Ishikawa (cell line): ENCODE data around the gene NDUFA13.

Experiments used
- CEBPB ChIP-seq: IDR thresholded peaks from 2 replicates; pipeline ENCODE4 v1.6.1; 2012
- CREB1 ChIP-seq: IDR thresholded peaks from 2 replicates; pipeline ENCODE4 v1.6.1; 2012; ENCODE audit warnings: low read depth
- EGR1 ChIP-seq: IDR thresholded peaks from 2 replicates; pipeline ENCODE4 v1.6.1; 2012
- EP300 ChIP-seq: IDR thresholded peaks from 2 replicates; pipeline ENCODE4 v1.6.1; 2012; ENCODE audit warnings: borderline replicate concordance
- FOXM1 ChIP-seq: IDR thresholded peaks from 2 replicates; pipeline ENCODE4 v1.6.1; 2012; ENCODE audit warnings: low read depth, borderline replicate concordance
- MAX ChIP-seq: IDR thresholded peaks from 2 replicates; pipeline ENCODE4 v1.6.1; 2012
- NFIC ChIP-seq: IDR thresholded peaks from 2 replicates; pipeline ENCODE4 v1.6.1; 2012
- RAD21 ChIP-seq: IDR thresholded peaks from 2 replicates; pipeline ENCODE4 v1.6.1; 2012; ENCODE audit warnings: low read depth
- REST ChIP-seq: IDR thresholded peaks from 2 replicates; pipeline ENCODE4 v1.6.1; 2012; ENCODE audit warnings: low read depth, mild to moderate bottlenecking
- TAF1 ChIP-seq: IDR thresholded peaks from 2 replicates; pipeline ENCODE4 v1.6.1; 2012; ENCODE audit warnings: low read depth, mild to moderate bottlenecking
- TCF12 ChIP-seq: IDR thresholded peaks from 2 replicates; pipeline ENCODE4 v1.6.1; 2012; ENCODE audit warnings: low read depth
- TEAD4 ChIP-seq: IDR thresholded peaks from 2 replicates; pipeline ENCODE4 v1.6.1; 2012
- USF1 ChIP-seq: IDR thresholded peaks from 2 replicates; pipeline ENCODE4 v1.6.1; 2012
- YY1 ChIP-seq: IDR thresholded peaks from 2 replicates; pipeline ENCODE4 v1.6.1; 2012; ENCODE audit warnings: low read depth
- ZBTB7A ChIP-seq: IDR thresholded peaks from 2 replicates; pipeline ENCODE4 v1.6.1; 2012; ENCODE audit warnings: low read depth

Gene NDUFA13

GRCh38 chr19:19485998-19486290, 30.1 kb upstream of the NDUFA13 start:
- no peak for TF ChIP-seq NFIC
- no peak for TF ChIP-seq TAF1
- no peak for TF ChIP-seq YY1
- no peak for TF ChIP-seq EGR1
- TF ChIP-seq CEBPB = no peak
- no peak for TF ChIP-seq CREB1
- no peak for TF ChIP-seq TCF12
- no peak for TF ChIP-seq USF1
- TF ChIP-seq RAD21 = no peak
- TF ChIP-seq MAX = no peak
- no peak for TF ChIP-seq REST
- TF ChIP-seq FOXM1 = no peak
- no peak for TF ChIP-seq EP300
- TF ChIP-seq TEAD4 = no peak

GRCh38 chr19:19486343-19487076, 29.5 kb upstream of the NDUFA13 start:
- no peak for TF ChIP-seq REST

GRCh38 chr19:19487077-19487949, 28.7 kb upstream of the NDUFA13 start:
- TF ChIP-seq RAD21 = no peak
- TF ChIP-seq YY1 = no peak
- TF ChIP-seq ZBTB7A = no peak
- TF ChIP-seq TAF1 = no peak
- TF ChIP-seq REST = no peak
- no peak for TF ChIP-seq USF1
- TF ChIP-seq MAX = no peak
- no peak for TF ChIP-seq TCF12
- no peak for TF ChIP-seq CREB1
- TF ChIP-seq EGR1 = no peak
- no peak for TF ChIP-seq TEAD4
- no peak for TF ChIP-seq FOXM1
- no peak for TF ChIP-seq EP300
- no peak for TF ChIP-seq NFIC
- TF ChIP-seq CEBPB = no peak
